NCI-H2196 (cell line): ENCODE results near the gene NGFR.

Source experiments
- DNase-seq: peaks from one replicate; lab custom pipeline; 2025; ENCODE audit not compliant: unreplicated experiment; lab: John Stamatoyannopoulos, UW

Gene NGFR

DNA sequence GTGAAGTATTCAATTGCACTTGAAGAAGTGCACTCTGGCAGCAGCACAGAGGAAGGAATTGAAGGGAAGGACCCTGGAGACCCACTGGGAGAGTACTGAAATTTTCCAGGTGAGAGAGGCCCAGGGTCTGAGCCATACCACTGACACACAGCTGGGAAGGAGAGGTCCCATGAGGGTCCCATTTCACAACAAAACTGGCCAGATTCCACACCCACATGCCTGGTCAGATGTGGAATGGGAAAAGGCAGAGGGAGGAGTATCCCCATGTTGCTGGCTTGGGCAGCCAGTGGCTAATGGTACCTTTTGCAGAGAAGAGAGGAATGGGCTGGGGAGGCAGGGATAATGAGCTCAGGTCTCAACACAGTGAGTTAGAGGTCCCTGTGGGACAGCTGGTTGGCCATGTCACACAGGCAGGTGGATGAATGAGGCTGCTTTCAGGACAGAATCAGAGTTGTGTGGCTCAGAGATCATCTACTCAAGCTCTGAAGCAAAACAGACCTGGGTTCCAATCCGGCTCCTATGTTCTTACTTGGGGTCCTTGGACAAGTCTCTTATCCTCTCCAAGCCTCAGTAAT, 26.2 kb upstream of the NGFR start:
- DNase-seq, result no peak

- no peak for DNase-seq
Measured at GRCh38 chr17:49469831-49470810, 25.0 kb upstream of the NGFR start.

DNA sequence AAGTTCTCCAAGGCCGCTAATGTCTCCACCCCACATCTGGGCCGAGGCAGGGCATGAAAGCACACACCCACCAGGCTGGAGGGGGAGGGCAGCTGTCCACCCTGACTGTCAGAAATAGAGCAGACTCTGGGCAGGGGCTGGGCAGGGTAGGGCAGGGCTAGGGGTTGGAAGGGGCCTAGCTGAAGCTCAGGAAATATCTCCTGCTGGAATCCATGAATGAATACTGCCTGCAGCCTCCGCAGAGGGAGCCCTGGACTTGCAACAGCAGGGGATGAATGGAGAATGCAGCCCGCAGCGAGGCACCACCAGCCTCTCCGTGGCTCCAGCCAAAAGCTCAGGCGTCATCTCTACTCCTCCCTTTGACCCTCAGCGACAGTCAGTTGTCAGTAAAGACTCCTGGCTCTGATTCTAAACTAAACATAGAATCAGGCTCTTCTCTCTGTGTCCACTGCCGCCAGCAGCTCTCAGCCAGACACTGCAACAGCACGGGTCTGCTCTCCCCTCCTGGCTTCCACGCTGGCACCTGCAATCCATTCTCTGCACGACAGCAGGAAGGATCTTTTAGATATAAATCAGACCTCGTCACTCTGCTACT, 23.9 kb upstream of the NGFR start:
- no peak for DNase-seq

DNA sequence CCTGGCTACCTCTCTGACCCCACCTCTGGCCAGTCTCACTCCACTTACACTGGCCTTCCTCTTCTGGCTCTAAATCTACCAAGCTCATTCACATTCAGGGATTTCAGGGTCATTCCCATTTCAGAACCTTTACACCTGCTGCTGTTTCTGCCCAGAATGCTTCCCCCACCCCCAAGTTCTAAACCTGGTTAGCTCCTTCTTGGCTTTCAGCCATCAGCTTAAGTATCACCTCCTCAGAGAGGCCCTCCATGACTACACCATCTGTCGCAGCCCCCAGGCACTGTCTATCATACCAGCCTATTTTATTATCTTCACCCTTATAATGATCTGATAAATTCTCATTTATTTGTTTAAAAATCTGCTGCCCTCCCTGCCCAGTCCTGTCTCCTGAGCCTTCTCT, 23.3 kb upstream of the NGFR start:
- DNase-seq, result no peak

DNA sequence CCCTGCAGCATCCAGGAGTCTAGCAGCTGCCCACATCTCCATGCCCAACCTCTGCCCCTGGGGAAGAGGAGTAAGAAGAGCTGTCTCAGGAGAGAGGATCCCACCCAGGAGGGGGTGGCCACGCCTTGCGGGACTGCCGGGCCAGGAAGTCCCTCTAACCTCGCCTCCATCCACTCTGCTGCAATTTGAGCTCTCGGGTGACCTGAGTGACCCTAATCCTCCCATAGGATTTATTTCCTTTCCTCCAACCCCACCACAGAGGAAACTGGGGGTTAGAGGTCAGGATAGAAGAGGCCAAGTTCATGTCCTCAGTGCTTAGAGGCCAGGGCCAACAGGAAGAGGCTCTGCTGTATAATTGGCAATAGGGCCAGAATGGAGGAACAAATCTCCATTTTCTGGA, 22.6 kb upstream of the NGFR start:
- no peak for DNase-seq

DNA sequence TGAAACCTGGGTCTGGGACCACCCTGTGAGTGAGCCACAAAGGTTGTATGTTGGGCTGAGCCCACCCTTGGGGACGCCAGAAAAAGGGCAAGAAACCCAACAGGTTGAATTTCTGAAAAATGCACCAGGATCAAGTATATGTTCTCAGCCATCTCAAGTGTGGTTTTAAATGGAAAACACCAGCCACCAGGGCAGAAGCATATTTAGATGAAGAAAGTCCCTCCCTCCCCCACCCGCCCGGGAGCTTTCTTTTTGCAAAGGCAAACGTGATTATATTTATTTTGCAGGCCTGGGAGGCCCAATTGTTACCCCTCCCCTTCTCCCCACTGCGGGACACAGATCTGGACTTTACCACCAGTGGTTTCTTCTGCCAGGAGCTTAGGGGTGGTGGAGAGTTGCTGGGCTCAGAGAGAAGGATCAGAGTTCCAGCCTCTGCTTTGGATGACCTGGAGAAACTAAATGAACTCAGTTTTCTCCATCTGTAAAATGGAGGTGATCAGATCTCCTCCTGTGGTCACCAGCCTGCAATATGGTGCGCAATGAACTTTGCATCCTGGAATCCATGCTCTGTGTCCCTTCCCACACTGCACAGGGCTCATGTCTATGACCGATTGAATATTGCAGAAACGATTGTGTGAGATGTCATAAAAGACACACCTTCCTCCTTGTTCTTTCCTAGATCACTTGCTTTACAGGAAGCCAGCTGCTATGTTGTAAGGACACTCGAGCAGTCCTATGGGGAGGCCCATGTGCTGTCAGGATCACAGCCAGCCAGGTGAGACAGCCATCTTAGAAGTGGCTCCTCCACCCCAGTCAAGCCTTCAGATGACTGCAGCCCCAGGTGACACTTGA, 21.0 kb upstream of the NGFR start:
- no peak for DNase-seq

GRCh38 chr17:49477709-49478108, 17.4 kb upstream of the NGFR start:
- DNase-seq, result no peak

DNA sequence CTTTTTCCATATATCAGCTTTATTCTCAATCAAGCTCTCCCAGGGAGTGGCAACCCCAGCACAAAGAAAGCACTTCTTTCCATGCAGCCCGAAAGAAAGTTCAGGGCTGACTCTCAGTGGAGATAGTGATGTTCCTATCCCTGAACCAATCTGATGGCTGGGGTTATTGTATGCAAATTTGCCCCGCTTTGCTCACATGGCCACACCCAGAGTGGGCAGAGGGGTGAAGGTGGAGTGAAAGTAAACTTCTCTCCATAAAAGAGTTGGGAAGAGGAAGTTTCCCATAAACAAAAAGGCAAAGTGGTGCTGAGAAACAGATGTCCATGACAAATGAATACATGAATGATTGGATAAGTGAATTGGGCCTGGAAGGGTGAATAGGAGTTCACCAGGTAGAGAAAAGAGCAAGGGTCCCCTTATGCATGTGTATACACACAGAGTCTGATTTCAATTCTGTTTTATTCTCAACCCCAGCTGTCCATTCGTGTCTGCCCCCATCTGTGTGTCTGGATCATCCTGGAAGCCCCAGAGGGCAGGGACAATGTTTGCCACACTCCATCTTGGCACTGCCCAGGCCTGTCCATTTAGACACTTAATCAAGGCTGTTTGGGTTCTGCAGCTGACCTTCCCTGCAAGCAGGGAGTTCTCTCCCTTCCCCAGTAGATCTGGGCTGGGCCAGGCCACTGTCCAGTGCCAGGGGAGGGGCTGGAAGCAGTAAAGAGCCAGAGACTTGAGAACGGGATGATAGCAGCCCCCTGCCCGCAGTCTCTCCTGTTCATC, 14.1 kb upstream of the NGFR start:
- no peak for DNase-seq

DNA sequence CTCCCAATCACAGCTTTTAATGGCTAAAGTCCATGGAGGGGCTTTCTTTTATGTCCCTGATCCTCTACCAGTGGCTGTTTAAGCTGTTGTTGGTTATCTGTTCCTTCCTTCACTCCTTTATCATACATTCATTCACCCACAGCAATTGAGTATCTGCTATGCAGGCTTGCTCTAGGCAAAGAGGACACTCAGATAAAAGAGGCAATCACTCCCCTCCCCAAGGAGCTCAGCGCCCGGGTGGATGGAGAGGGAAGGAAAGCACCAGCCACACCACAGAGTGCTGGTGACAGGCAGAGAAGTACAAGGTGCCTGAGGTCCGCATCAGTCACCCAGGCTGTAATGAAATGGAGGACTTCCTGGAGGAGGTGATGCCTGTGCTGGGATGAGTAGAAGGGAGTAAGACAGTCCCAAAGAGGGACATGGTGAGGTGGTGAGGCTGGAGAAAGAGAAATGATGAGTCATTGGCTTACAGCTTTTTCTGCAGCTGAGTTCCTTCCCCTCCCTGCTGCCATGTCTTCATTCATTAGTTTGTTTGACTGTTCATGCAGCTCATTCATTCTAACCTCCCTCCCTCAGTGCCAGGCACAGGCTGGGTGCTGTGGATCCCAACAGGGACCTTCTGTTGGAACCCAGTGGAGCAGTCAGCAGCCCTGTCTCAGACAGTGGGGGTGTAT, 12.8 kb upstream of the NGFR start:
- no peak for DNase-seq

GRCh38 chr17:49483599-49484509, 11.2 kb upstream of the NGFR start:
- DNase-seq, result no peak

DNA sequence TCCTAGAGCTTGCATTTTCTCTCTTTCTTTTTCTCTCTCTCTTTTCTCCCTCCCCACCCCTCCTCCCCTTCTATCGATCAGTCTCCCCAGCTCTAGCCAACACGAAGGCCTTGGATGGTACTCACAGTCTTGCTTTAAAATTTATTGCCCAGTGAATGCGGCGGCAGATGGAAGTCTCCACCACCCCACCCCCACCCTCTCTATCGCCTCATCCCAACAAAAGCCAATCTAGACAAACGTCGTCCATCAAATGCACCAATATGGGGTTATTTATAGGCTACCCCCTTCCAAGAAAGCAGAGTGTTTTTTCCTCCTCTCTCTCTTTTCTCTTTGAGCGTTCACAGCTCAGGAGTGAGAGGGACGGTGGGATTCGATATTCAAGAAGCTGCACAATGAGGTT, 10.5 kb upstream of the NGFR start:
- no peak for DNase-seq

GRCh38 chr17:49486012-49486641, 9.0 kb upstream of the NGFR start:
- DNase-seq, result peak; percentile 22

DNA sequence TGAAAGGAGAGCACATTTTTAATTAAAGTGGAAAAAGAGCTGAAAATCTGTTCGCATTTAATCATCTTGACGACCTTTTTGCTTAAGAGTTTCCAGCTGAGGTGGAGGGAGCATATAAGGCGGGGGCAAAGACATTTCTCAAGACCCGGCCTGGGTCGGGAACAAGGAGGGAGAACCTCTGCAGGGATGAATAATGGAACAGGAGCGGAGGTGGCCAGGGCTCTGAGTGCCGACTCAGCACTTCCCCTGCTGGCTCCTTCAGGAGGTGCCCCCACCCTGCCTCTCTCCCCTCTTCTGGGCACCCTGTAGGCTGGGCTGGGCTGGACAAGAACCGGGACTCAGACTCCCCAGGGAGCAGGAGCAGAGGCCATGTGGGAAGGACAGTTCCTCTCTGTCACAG, 7.9 kb upstream of the NGFR start:
- DNase-seq, result no peak

- no peak for DNase-seq
Measured at GRCh38 chr17:49488612-49489011, 6.5 kb upstream of the NGFR start.

- no peak for DNase-seq
Measured at GRCh38 chr17:49489348-49489747, 5.7 kb upstream of the NGFR start.

GRCh38 chr17:49490276-49490675, 4.8 kb upstream of the NGFR start:
- no peak for DNase-seq

DNA sequence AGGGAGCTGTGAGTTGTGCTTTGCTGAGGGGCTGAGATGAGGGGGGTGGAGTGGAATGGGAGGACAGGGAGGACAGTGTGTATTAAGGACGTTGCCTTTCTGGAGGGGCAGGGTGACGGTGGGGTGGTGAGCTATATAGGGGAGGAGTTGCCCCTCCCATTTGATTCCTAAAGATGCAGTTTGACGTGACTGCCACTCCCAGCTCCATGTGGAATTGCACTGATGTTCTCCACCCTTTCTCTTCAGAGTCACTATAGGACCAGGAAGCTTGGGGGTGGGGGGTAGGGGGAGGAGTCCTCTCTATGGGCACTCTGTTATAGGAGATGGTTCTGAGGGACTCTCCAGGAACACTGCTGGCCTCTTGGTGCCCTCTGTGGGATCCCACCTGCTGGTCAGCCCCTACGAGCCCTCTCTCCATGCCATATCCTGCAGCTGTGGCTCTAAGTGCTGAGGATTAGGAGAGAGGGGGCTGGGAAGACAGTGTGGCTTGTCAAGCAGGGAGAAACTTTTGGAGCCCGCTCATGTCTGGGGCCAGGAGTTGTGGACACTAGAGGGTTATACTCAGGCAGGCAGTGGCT, 3.8 kb upstream of the NGFR start:
- no peak for DNase-seq

DNA sequence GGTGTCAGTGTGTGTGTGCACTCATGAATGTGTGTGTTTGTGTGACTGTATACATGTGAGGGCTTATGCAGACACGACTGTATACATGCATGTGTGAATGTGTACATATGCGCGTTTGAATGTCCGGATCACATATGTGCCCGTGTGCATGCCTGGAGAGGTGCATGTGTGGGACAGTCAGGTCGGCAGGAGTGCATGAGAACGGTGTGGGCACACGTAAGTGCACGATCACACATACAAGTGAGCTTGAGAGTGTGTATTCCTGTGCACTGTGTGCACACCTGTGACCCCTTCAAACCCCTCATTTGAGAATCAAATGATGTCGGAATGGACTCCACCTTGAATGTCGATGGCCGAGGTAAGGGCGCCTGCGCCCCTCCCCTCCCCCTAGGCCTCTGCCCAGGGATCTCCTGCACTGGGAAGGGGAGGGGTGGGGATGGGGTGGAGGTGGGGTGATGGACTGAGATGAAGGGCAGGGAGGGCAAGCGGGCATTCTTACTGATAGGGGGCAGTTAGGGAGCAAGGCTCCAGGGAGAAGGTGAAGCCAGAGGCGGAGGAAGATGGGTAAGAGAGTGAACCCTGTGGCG, 601 bp upstream of the NGFR start:
- no peak for DNase-seq
